HEK293 (cell line): Measurements from ENCODE around the gene FGR.

Source experiments
- CTCF ChIA-PET: fragments of 350-600 bp; formaldehyde crosslinking; extraction: SDS; loops from one replicate; lab custom pipeline; 2021; ENCODE audit warnings: antibody characterized with exemption; lab: Yijun Ruan, JAX
- POLR2A ChIA-PET: fragments of 300-600 bp; formaldehyde crosslinking; extraction: SDS; loops from one replicate; lab custom pipeline; 2020; ENCODE audit warnings: antibody characterized with exemption, inconsistent platforms; lab: Yijun Ruan, JAX
- H3K27ac ChIP-seq: fragments of 200-500 bp; sonication (Bioruptor generic); 2 replicates; pipeline ENCODE4 v1.5.1; 2014; ENCODE audit warnings: low read depth, low read length, control low read depth, inconsistent platforms; ENCODE audit errors: extremely low read depth
- H3K36me3 ChIP-seq, 2 experiments: fragments of 200-500 bp in 1 of 2; sonication (Bioruptor generic) in 1 of 2; 1 replicate in 1 of 2; 2 replicates in 1 of 2; pipeline ENCODE4 v1.5.1; 2014 to 2017; ENCODE audit warnings: inconsistent platforms in 2 of 2, low read length in 2 of 2; ENCODE audit not compliant: control insufficient read depth in 2 of 2, insufficient read depth in 1 of 2
- H3K4me1 ChIP-seq: fragments of 200-500 bp; sonication (Bioruptor generic); 2 replicates; pipeline ENCODE4 v1.5.1; 2014; ENCODE audit warnings: mild to moderate bottlenecking, low read length, inconsistent platforms; ENCODE audit not compliant: control insufficient read depth, insufficient read depth
- H3K4me3 ChIP-seq: 2 replicates; pipeline ENCODE4 v1.5.1; 2011; ENCODE audit warnings: low read depth, mild to moderate bottlenecking, control low read depth, low read length, moderate library complexity
- H3K9me3 ChIP-seq: fragments of 200-500 bp; sonication (Bioruptor generic); 2 replicates; pipeline ENCODE4 v1.5.1; 2014; ENCODE audit warnings: low read depth, low read length, inconsistent platforms; ENCODE audit not compliant: control insufficient read depth, insufficient read depth
- EGR2 ChIP-seq: fragments of 450-650 bp; formaldehyde crosslinking; IDR thresholded peaks from 2 replicates; pipeline ENCODE4 v1.5.1; 2016; ENCODE audit warnings: low read depth, missing biosample characterization, missing genetic modification characterization
- GFI1B ChIP-seq: fragments of 450-650 bp; formaldehyde crosslinking; IDR thresholded peaks from 2 replicates; pipeline ENCODE4 v1.5.1; 2016; ENCODE audit warnings: missing biosample characterization, missing genetic modification characterization
- PATZ1 ChIP-seq: fragments of 450-650 bp; formaldehyde crosslinking; IDR thresholded peaks from 2 replicates; pipeline ENCODE4 v1.5.1; 2016; ENCODE audit warnings: missing biosample characterization, missing genetic modification characterization
- PRDM1 ChIP-seq: fragments of 450-650 bp; formaldehyde crosslinking; IDR thresholded peaks from 2 replicates; pipeline ENCODE4; 2016; ENCODE audit warnings: missing biosample characterization, missing genetic modification characterization
- REPIN1 ChIP-seq: fragments of 450-650 bp; formaldehyde crosslinking; IDR thresholded peaks from 2 replicates; pipeline ENCODE4 v1.5.1; 2017; ENCODE audit warnings: missing biosample characterization, missing genetic modification characterization, low read depth
- REST ChIP-seq: fragments of 450-650 bp; formaldehyde crosslinking; IDR thresholded peaks from 2 replicates; pipeline ENCODE4 v1.5.1; 2016; ENCODE audit warnings: missing biosample characterization, missing genetic modification characterization
- SCRT1 ChIP-seq: fragments of 450-650 bp; formaldehyde crosslinking; IDR thresholded peaks from 2 replicates; pipeline ENCODE4 v1.5.1; 2016; ENCODE audit warnings: missing biosample characterization, missing genetic modification characterization, borderline replicate concordance
- SP2 ChIP-seq: fragments of 450-650 bp; formaldehyde crosslinking; IDR thresholded peaks from 2 replicates; pipeline ENCODE4 v1.5.1; 2016; ENCODE audit warnings: missing biosample characterization, missing genetic modification characterization
- ZBTB10 ChIP-seq: fragments of 450-650 bp; formaldehyde crosslinking; IDR thresholded peaks from 2 replicates; pipeline ENCODE4 v1.5.1; 2016; ENCODE audit warnings: missing biosample characterization, missing genetic modification characterization
- ZBTB20 ChIP-seq: fragments of 450-650 bp; formaldehyde crosslinking; IDR thresholded peaks from 2 replicates; pipeline ENCODE4 v1.5.1; 2016; ENCODE audit warnings: missing biosample characterization, missing genetic modification characterization
- ZNF148 ChIP-seq: fragments of 450-650 bp; formaldehyde crosslinking; IDR thresholded peaks from 2 replicates; pipeline ENCODE4 v1.5.0; 2017; ENCODE audit warnings: missing biosample characterization, missing genetic modification characterization, borderline replicate concordance
- ZNF2 ChIP-seq: fragments of 450-650 bp; formaldehyde crosslinking; IDR thresholded peaks from 2 replicates; pipeline ENCODE4 v1.5.1; 2016; ENCODE audit warnings: missing biosample characterization, missing genetic modification characterization
- ZNF211 ChIP-seq: fragments of 450-650 bp; formaldehyde crosslinking; IDR thresholded peaks from 2 replicates; pipeline ENCODE4 v1.5.1; 2016; ENCODE audit warnings: low read depth, missing biosample characterization, missing genetic modification characterization
- ZNF335 ChIP-seq: fragments of 450-650 bp; formaldehyde crosslinking; conservative IDR thresholded peaks from 2 replicates; pipeline ENCODE4 v1.5.1; 2016; ENCODE audit warnings: missing biosample characterization, missing genetic modification characterization
- ZNF416 ChIP-seq: fragments of 450-650 bp; formaldehyde crosslinking; IDR thresholded peaks from 2 replicates; pipeline ENCODE4 v1.5.1; 2016; ENCODE audit warnings: missing biosample characterization, missing genetic modification characterization
- ZNF514 ChIP-seq: fragments of 450-650 bp; formaldehyde crosslinking; IDR thresholded peaks from 2 replicates; pipeline ENCODE4 v1.5.1; 2016; ENCODE audit warnings: missing biosample characterization, missing genetic modification characterization
- ZNF621 ChIP-seq: fragments of 450-650 bp; formaldehyde crosslinking; IDR thresholded peaks from 2 replicates; pipeline ENCODE4 v1.5.1; 2017; ENCODE audit warnings: missing biosample characterization, missing genetic modification characterization
- TF ChIP-seq, protein P1 (sequence below): fragments of 450-650 bp; formaldehyde crosslinking; IDR thresholded peaks from 2 replicates; pipeline ENCODE4 v1.5.1; 2017; ENCODE audit warnings: missing biosample characterization, missing genetic modification characterization
- TF ChIP-seq, protein P2 (sequence below): fragments of 450-650 bp; formaldehyde crosslinking; IDR thresholded peaks from 2 replicates; pipeline ENCODE4 v1.5.1; 2016; ENCODE audit warnings: missing biosample characterization, missing genetic modification characterization

Gene FGR

DNA sequence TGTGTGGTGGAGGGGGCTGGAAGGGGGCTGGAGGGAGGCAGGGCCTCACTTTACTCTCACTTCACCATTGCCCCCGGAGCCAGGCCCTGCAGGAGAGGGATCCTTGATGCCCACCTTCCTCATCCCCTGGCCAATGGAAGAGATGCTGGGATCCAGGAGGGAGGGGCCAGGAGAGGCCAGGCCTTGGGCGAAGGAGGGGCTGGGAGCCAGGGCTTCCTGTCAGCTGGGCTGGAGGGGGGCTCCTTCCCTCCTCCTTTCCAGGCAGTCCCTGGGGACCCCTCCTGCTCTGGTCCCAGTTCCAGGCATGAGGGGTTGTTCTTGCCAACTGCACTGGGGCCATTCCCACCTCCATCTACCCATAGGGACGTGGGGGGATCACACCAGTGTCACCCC, 36.7 kb downstream of the FGR start:
- TF ChIP-seq SP2 (tag by site-specific recombination) (peak; percentile 74), ZBTB20 (tag by site-specific recombination) (no peak)
- Histone ChIP-seq H3K9me3 (no peaks in the 10 kb centered on the region), H3K4me3 (no peak overlapping the region), H3K4me1 (peaks cover 30% of the 10 kb centered on the region), H3K27ac (no peak overlapping the region), H3K36me3 (peaks cover 0 to 7% of the 10 kb centered on the region in 2 experiments; a peak in 1 of 3 replicates)
- ChIA-PET CTCF (interaction anchor here (1.1 to 4.3 kb wide), 4 partner anchors 10 to 297 kb away, joined by 3 to 29 read pairs (median 18); no protein-coding TSS in a partner anchor), POLR2A (interaction anchor here (4.2 kb wide), 1 partner anchor 41 kb away, joined by 21 read pairs; no protein-coding TSS in a partner anchor)

DNA sequence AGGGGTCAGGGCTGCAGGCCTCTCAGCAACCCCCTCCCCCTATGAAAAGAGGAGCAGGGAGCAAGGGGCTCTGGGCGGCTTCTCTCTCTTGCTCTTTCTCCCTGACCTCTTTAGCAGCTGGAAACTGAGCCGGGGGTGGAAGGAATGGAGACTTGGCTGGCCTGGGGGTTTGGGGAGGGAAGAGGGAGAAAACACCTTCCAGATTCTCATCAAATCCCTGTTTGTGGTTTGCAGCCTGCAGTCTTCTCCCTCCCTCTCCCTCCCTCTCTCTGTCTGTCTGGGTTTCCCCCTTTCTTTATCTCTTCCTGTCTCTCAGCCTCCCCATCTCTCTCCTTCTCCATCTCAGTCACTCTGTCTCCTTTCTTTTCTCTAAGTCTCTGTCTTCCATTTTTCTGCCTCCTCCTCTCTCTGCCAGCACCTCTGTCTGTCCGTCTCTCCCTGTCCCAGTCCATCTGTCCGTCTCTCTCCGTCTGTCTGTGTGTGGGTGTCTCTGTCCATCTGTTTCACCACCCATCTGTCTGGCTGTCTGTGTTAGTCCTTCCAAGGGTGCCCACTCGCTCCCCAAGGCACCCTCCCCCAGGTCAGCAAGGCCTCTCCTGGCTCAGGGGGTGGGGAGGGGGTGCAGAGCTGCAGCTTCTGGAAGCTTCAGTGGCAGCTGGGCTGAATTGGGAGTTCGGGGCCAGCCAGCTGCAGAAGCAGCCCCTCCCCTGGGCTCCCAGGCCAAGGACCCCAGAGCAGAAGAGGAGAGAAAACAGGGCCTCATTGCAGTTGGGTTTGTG, 37.3 kb downstream of the FGR start:
- ChIA-PET POLR2A (no interaction called here), CTCF (interaction anchor here (1.4 to 2.4 kb wide), 2 partner anchors 11 to 41 kb away, joined by 13 to 17 read pairs; no protein-coding TSS in a partner anchor)
- no peak overlapping the region for H3K4me3 ChIP-seq
- no peaks in the 10 kb centered on the region for H3K9me3 ChIP-seq
- H3K4me1 ChIP-seq, result peaks cover 32% of the 10 kb centered on the region
- peaks cover 0 to 7% of the 10 kb centered on the region in 2 experiments; a peak in 1 of 3 replicates for H3K36me3 ChIP-seq
- no peak overlapping the region for H3K27ac ChIP-seq
- TF ChIP-seq ZNF2 (tag by site-specific recombination) (no peak), SCRT1 (no peak), GFI1B (tag by site-specific recombination) (no peak), ZNF514 (tag by site-specific recombination) (no peak), ZNF148 (no peak), REPIN1 (tag by site-specific recombination) (no peak), PRDM1 (tag by site-specific recombination) (peak; percentile 45; the same call in 1 of the 2 replicates), ZBTB10 (tag by site-specific recombination) (0 out of 2 replicates have a peak, but pooled peaks have one; percentile 20), ZNF211 (tag by site-specific recombination) (no peak), PATZ1 (tag by site-specific recombination) (peak; percentile 28; the same call in 1 of the 2 replicates), REST (no peak), ZNF621 (no peak), EGR2 (tag by site-specific recombination) (peak; percentile 87), ZNF416 (tag by site-specific recombination) (no peak), ZNF335 (tag by site-specific recombination) (no peak)
- TF ChIP-seq, protein P1, sequence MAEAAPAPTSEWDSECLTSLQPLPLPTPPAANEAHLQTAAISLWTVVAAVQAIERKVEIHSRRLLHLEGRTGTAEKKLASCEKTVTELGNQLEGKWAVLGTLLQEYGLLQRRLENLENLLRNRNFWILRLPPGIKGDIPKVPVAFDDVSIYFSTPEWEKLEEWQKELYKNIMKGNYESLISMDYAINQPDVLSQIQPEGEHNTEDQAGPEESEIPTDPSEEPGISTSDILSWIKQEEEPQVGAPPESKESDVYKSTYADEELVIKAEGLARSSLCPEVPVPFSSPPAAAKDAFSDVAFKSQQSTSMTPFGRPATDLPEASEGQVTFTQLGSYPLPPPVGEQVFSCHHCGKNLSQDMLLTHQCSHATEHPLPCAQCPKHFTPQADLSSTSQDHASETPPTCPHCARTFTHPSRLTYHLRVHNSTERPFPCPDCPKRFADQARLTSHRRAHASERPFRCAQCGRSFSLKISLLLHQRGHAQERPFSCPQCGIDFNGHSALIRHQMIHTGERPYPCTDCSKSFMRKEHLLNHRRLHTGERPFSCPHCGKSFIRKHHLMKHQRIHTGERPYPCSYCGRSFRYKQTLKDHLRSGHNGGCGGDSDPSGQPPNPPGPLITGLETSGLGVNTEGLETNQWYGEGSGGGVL, result peak; percentile 71
- TF ChIP-seq, protein P2, sequence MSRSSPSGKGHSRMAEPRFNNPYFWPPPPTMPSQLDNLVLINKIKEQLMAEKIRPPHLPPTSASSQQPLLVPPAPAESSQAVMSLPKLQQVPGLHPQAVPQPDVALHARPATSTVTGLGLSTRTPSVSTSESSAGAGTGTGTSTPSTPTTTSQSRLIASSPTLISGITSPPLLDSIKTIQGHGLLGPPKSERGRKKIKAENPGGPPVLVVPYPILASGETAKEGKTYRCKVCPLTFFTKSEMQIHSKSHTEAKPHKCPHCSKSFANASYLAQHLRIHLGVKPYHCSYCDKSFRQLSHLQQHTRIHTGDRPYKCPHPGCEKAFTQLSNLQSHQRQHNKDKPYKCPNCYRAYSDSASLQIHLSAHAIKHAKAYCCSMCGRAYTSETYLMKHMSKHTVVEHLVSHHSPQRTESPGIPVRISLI (tag by site-specific recombination), result no peak
